A673 (cell line): ENCODE measurements around the gene LARP1. TPM values are rescaled to one million over a fixed set of nuclear protein-coding genes. Genes with fewer than 3 reads are reported as not detected.

Experiments
- BruUV-seq: library from RNA; stranded (reverse); fragments of 400-500 nt; replicated peaks from 2 replicates; lab custom pipeline; 2021; lab: Mats Ljungman, UMichigan
- CTCF ChIA-PET: fragments of 300-600 bp; sonication (Branson Sonifier 250); formaldehyde crosslinking; loops from one replicate; lab custom pipeline; 2022; ENCODE audit warnings: antibody characterized with exemption; lab: Charles Lee
- POLR2A ChIA-PET: fragments of 300-600 bp; sonication (Branson Sonifier 250); formaldehyde crosslinking; loops from one replicate; lab custom pipeline; 2022; ENCODE audit warnings: antibody characterized with exemption; ENCODE audit not compliant: low non-redundant PET; lab: Charles Lee
- DNase-seq: peaks from one replicate; pipeline ENCODE4 v3.0.0-alpha.2; 2015; ENCODE audit warnings: low spot score
- H3K27ac ChIP-seq: fragments of 200-600 bp; sonication (generic); 2 replicates; pipeline ENCODE4 v1.5.1; 2016; ENCODE audit warnings: mixed run types, low read depth, mild to moderate bottlenecking, mixed read lengths, antibody characterized with exemption, low read length; ENCODE audit not compliant: poor library complexity, severe bottlenecking
- H3K27me3 ChIP-seq: fragments of 200-600 bp; sonication (generic); replicated peaks from 2 replicates; pipeline ENCODE4 v1.6.1; 2017; ENCODE audit warnings: mixed run types, low read depth, mild to moderate bottlenecking, mixed read lengths, antibody characterized with exemption, low read length; ENCODE audit not compliant: insufficient read depth, poor library complexity
- H3K36me3 ChIP-seq: fragments of 200-600 bp; sonication (generic); 2 replicates; pipeline ENCODE4 v1.6.1; 2016; ENCODE audit warnings: mixed run types, mild to moderate bottlenecking, mixed read lengths, antibody characterized with exemption, low read length; ENCODE audit not compliant: insufficient read depth, poor library complexity, severe bottlenecking
- H3K4me1 ChIP-seq: fragments of 200-600 bp; sonication (generic); 2 replicates; pipeline ENCODE4 v1.6.1; 2017; ENCODE audit warnings: mixed run types, mild to moderate bottlenecking, mixed read lengths, antibody characterized with exemption, low read length; ENCODE audit not compliant: insufficient read depth, poor library complexity, severe bottlenecking
- H3K4me3 ChIP-seq: fragments of 200-600 bp; sonication (generic); 2 replicates; pipeline ENCODE4 v1.5.1; 2016; ENCODE audit warnings: low read depth, mixed run types, mild to moderate bottlenecking, mixed read lengths, low read length; ENCODE audit not compliant: poor library complexity, severe bottlenecking
- H3K9me3 ChIP-seq: fragments of 200-600 bp; sonication (generic); 2 replicates; pipeline ENCODE4 v1.6.1; 2016; ENCODE audit warnings: mixed run types, low read depth, mild to moderate bottlenecking, mixed read lengths, antibody characterized with exemption, low read length; ENCODE audit not compliant: poor library complexity, severe bottlenecking
- EZH2 ChIP-seq: fragments of 200-600 bp; sonication (generic); IDR thresholded peaks from 2 replicates; pipeline ENCODE4 v1.6.1; 2017; ENCODE audit warnings: borderline replicate concordance, low read depth, mild to moderate bottlenecking, mixed read lengths, antibody characterized with exemption, low read length; ENCODE audit not compliant: poor library complexity, severe bottlenecking
- intact Hi-C: fragments of 100-400 bp; cut with micrococcal nuclease; formaldehyde crosslinking; loops from one replicate; pipeline ENCODE4 v1.10.0; 2022; ENCODE audit not compliant: unreplicated experiment
- total RNA-seq: library from RNA; stranded (reverse); gene quantifications from 2 replicates; pipeline ENCODE4 v1.2.3, GENCODE V29; 2021
- TF ChIP-seq, protein P1 (sequence below): fragments of 300-800, 200-600 bp; sonication (generic); conservative IDR thresholded peaks from 2 replicates; pipeline ENCODE4 v1.5.1; 2017; ENCODE audit warnings: low read depth, mild to moderate bottlenecking, antibody characterized with exemption, low read length, moderate library complexity, mixed read lengths

Gene LARP1
- total RNA-seq, 1 experiment from 2014 or later = 257 TPM

DNA sequence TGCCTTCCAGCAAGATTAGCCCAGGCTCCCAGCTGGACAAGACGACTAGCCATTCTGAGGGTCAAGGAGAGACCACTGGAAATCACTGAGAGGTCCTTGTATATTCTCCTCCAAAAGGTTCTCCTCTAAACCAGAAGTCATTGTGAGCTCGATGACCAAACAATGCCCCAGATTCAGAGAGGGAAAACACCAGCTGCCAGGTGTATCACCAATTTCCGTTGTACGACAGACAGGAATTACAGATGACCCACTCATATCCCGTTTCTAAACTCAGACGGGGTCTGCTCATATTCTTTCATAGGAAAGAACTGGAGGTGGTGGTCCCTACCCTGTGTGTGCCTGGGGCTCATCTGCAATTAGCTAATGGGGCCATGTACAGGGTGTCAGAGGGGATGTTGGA is 81.0 kb downstream of the LARP1 start:
- intact Hi-C loops = no loop called here
- POLR2A ChIA-PET = no interaction called here
- H3K27me3 ChIP-seq = no peaks in the 10 kb centered on the region
- DNase-seq = no peak
- CTCF ChIA-PET = no interaction called here
- no TSS peak for BruUV-seq
- TF ChIP-seq, protein P1, sequence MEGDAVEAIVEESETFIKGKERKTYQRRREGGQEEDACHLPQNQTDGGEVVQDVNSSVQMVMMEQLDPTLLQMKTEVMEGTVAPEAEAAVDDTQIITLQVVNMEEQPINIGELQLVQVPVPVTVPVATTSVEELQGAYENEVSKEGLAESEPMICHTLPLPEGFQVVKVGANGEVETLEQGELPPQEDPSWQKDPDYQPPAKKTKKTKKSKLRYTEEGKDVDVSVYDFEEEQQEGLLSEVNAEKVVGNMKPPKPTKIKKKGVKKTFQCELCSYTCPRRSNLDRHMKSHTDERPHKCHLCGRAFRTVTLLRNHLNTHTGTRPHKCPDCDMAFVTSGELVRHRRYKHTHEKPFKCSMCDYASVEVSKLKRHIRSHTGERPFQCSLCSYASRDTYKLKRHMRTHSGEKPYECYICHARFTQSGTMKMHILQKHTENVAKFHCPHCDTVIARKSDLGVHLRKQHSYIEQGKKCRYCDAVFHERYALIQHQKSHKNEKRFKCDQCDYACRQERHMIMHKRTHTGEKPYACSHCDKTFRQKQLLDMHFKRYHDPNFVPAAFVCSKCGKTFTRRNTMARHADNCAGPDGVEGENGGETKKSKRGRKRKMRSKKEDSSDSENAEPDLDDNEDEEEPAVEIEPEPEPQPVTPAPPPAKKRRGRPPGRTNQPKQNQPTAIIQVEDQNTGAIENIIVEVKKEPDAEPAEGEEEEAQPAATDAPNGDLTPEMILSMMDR = no peak
- no peak for TF ChIP-seq EZH2
- H3K4me1 ChIP-seq = peaks cover 10% of the 10 kb centered on the region
- H3K4me3 ChIP-seq = no peak overlapping the region
- no peaks in the 10 kb centered on the region for H3K9me3 ChIP-seq
- peaks cover 3% of the 10 kb centered on the region for H3K36me3 ChIP-seq
- no peak overlapping the region for H3K27ac ChIP-seq

DNA sequence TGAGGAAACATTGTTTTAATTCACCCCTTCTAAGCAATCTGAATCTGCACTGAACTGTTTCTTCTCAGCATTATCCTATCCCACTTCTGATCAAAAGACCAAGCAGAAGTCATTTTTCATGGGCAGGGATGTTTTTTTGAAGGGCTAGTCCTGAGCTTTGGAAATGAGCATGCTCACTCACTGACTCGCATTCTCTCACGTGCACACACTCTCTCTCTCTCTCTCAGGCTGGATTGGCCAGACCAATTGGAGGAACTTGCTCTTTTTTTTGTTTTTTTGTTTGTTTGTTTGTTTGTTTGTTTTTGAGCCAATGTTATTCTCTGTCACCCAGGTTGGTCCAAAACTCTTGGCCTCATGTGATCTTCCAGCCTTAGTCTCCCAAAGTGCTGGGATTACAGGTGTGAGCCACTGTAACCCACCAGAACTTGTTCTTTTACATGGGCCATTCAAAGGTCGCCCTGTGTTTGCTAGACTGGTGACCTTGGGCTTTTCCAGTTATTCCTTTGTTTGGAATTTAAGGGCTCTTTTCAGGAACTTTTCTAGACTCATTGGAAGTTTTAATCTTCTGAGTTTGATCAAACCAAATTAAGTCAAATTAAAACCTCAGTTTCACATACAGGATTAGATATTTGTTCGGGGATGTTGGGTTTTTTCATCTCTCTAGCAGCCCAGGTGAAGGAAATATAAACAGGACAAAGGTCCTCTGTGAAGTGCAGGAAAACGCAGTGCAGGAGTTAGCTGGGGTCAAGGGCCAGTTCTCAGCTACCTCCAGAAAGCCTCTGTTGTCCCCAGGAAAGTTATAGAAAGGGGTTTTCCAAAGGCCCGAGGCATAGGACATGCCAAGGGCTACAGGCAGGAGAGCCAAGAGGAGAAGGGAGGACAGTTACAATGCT is 82.1 kb downstream of the LARP1 start:
- no peaks in the 10 kb centered on the region for H3K27me3 ChIP-seq
- no peak for DNase-seq
- peaks cover 10% of the 10 kb centered on the region for H3K4me1 ChIP-seq
- ChIA-PET POLR2A (no interaction called here), CTCF (no interaction called here)
- H3K27ac ChIP-seq = no peak overlapping the region
- intact Hi-C loops = no loop called here
- no peaks in the 10 kb centered on the region for H3K36me3 ChIP-seq
- BruUV-seq = no TSS peak
- H3K4me3 ChIP-seq = no peak overlapping the region
- H3K9me3 ChIP-seq = no peaks in the 10 kb centered on the region
- TF ChIP-seq, protein P1 = no peak
- TF ChIP-seq EZH2 = no peak

DNA sequence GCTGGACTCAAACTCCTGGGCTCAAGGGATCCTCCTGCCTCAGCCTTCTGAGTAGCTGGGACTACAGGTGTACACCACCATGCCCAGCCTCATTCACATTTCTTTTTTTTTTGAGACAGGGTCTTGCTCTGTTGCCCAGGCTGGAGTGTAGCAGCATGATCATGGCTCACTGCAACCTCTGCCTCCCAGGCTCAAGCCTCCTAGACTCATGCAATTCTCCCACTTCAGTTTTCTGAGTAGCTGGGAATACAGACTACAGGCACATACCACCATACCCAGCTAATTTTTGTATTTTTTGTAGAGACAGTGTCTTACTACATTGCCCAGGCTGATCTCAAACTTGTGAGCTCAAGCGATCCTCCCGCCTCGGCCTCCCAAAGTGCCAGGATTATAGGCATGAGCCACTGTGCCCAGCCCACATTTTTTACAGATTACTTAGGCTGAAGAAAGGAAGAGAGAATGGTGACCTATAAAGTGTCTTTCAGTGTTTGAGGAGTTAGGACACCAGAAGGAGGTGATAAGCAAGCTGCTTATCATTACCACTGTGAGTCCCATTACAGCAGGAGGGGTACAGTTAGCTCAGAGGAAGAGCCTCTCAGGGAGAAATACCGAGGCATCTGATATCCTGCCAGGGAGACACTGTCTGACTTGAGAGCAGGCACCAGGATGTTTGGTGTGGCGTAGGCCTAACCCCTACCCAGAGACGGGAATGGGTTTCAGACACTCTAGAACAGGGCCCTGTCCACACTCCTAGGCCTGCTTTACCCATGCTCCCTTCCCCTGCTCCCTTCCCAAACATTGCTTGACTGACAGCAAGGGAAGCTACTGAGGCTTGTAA is 85.5 kb downstream of the LARP1 start:
- H3K4me3 ChIP-seq = no peak overlapping the region
- no peak overlapping the region for H3K27ac ChIP-seq
- ChIA-PET CTCF (no interaction called here), POLR2A (no interaction called here)
- DNase-seq = no peak
- BruUV-seq = no TSS peak
- H3K36me3 ChIP-seq = no peaks in the 10 kb centered on the region
- no peaks in the 10 kb centered on the region for H3K9me3 ChIP-seq
- TF ChIP-seq EZH2 = no peak
- TF ChIP-seq, protein P1 = no peak
- no peaks in the 10 kb centered on the region for H3K4me1 ChIP-seq
- intact Hi-C loops = no loop called here
- H3K27me3 ChIP-seq = no peaks in the 10 kb centered on the region
